HepG2 (cell line): ENCODE data around the gene TFF1. TPM values are rescaled to one million over a fixed set of nuclear protein-coding genes. Genes with fewer than 3 reads are reported as not detected.

Experiments used
- ATAC-seq: fragments of 200-7000 bp; cut with Tn5 transposase; 3 replicates; pipeline ENCODE4 v1.9.1; 2020; ENCODE audit warnings: mild to moderate bottlenecking, moderate library complexity
- BruUV-seq: library from RNA; stranded (reverse); fragments of 400-500 nt; replicated peaks from 2 replicates; lab custom pipeline; 2021; lab: Mats Ljungman, UMichigan
- CTCF ChIA-PET: fragments of 300-600 bp; formaldehyde crosslinking; extraction: SDS; loops from one replicate; lab custom pipeline; 2021; ENCODE audit warnings: low total read pairs, inconsistent platforms, low intra/inter-chr PET ratio; lab: Yijun Ruan, JAX
- POLR2A ChIA-PET: fragments of 350-600 bp; sonication (Branson Sonifier 250); formaldehyde crosslinking; loops from one replicate; lab custom pipeline; 2020; ENCODE audit warnings: antibody characterized with exemption, inconsistent platforms; lab: Yijun Ruan, JAX
- DNase-seq: peaks from one replicate; pipeline ENCODE4 v3.0.0-alpha.2; 2015; ENCODE audit warnings: low spot score
- FAIRE-seq: peaks from 3 replicates; lab custom pipeline; 2011; peaks lifted over from hg19 to GRCh38; lab: Jason Lieb, UNC
- H2AFZ ChIP-seq: one replicate; pipeline ENCODE4 v1.6.1; 2011; ENCODE audit warnings: low read length, inconsistent platforms
- H3K27ac ChIP-seq: fragments of 300-600 bp; 3 replicates; pipeline ENCODE4 v1.8.0; 2011; ENCODE audit warnings: mixed run types, mild to moderate bottlenecking, mixed read lengths, low read length, inconsistent platforms; ENCODE audit not compliant: insufficient read depth; ENCODE audit errors: extremely low read length
- H3K27me3 ChIP-seq, 2 experiments: fragments of 200-600 bp in 1 of 2; 2 replicates in 1 of 2; 3 replicates in 1 of 2; pipeline versions ENCODE4 v1.6.0 to v1.8.0; 2011; ENCODE audit warnings: low read length in 2 of 2, mild to moderate bottlenecking in 2 of 2, moderate library complexity in 2 of 2, inconsistent platforms in 1 of 2; ENCODE audit not compliant: insufficient read depth in 2 of 2, control insufficient read depth in 1 of 2
- H3K36me3 ChIP-seq, 2 experiments: fragments of 200-600 bp in 1 of 2; replicated peaks in 1 of 2; 2 replicates in 1 of 2; 3 replicates in 1 of 2; pipeline versions ENCODE4 v1.5.1 to v1.8.0; 2011; ENCODE audit warnings: low read length in 2 of 2, inconsistent platforms in 1 of 2; ENCODE audit not compliant: insufficient read depth in 2 of 2, control insufficient read depth in 1 of 2
- H3K4me1 ChIP-seq: 2 replicates; pipeline ENCODE4 v1.5.1; 2012; ENCODE audit warnings: low read length, inconsistent platforms; ENCODE audit not compliant: insufficient read depth
- H3K4me2 ChIP-seq: 2 replicates; pipeline ENCODE4 v1.6.0; 2011; ENCODE audit warnings: low read depth, low read length, inconsistent platforms
- H3K4me3 ChIP-seq, 3 experiments: fragments of 200-600 bp in 1 of 3; sonication (generic), shearing (Covaris generic) in 1 of 3; replicated peaks in 1 of 3; 2 replicates each; pipeline ENCODE4 v1.5.1; 2011 to 2016; ENCODE audit warnings: low read length in 3 of 3, inconsistent platforms in 2 of 3, low read depth in 2 of 3, mild to moderate bottlenecking in 2 of 3, control low read depth in 1 of 3, mixed read lengths in 1 of 3; ENCODE audit not compliant: insufficient read depth in 1 of 3
- H3K79me2 ChIP-seq: one replicate; pipeline ENCODE4 v1.6.1; 2011; ENCODE audit warnings: low read length, inconsistent platforms; ENCODE audit not compliant: insufficient read depth
- H3K9ac ChIP-seq: 2 replicates; pipeline ENCODE4 v1.6.0; 2011; ENCODE audit warnings: mild to moderate bottlenecking, low read depth, low read length, inconsistent platforms; ENCODE audit not compliant: insufficient read depth
- H3K9me3 ChIP-seq: 2 replicates; pipeline ENCODE4 v1.5.1; 2012; ENCODE audit warnings: mild to moderate bottlenecking, low read length
- H4K20me1 ChIP-seq: 2 replicates; pipeline ENCODE4 v1.6.0; 2011; ENCODE audit warnings: inconsistent platforms, mild to moderate bottlenecking, low read length, moderate library complexity; ENCODE audit not compliant: insufficient read depth
- GFI1 ChIP-seq: sonication (generic); formaldehyde crosslinking; IDR thresholded peaks from 2 replicates; pipeline ENCODE4 v1.5.0; 2020; ENCODE audit warnings: missing genetic modification reagents, mild to moderate bottlenecking, borderline replicate concordance
- KAT8 ChIP-seq: IDR thresholded peaks from 2 replicates; pipeline ENCODE4 v1.6.1; 2016; ENCODE audit warnings: missing genetic modification reagents, missing compliant biosample characterization
- MYPOP ChIP-seq: sonication (generic); formaldehyde crosslinking; IDR thresholded peaks from 2 replicates; pipeline ENCODE4 v1.8.1; 2023; ENCODE audit warnings: mild to moderate bottlenecking, moderate library complexity, missing genetic modification reagents
- TAF15 ChIP-seq: fragments of 200-400 bp; formaldehyde crosslinking; IDR thresholded peaks from one replicate; pipeline ENCODE4 v1.6.1; 2018; ENCODE audit warnings: mild to moderate bottlenecking, low read depth, low read length; ENCODE audit not compliant: poor library complexity, severe bottlenecking
- ZBTB34 ChIP-seq: sonication (generic); formaldehyde crosslinking; IDR thresholded peaks from 2 replicates; pipeline ENCODE4 v1.8.0; 2022; ENCODE audit warnings: mild to moderate bottlenecking, missing genetic modification reagents
- ZFP1 ChIP-seq: IDR thresholded peaks from 2 replicates; pipeline ENCODE4 v1.6.1; 2016
- WGBS: methylation state at CpG from one replicate; pipeline ENCODE4 v1.1.6; 2017; ENCODE audit warnings: low lambda C conversion rate; 5-methylcytosine and 5-hydroxymethylcytosine counted together
- in situ Hi-C: cut with HindIII; loops from 2 replicates; pipeline ENCODE4 v1.10.0; 2017; ENCODE audit warnings: low pct_unique_long_range_greater_than_20kb; ENCODE audit not compliant: extremely low pct_ligation_motif_present
- intact Hi-C: fragments of 100-400 bp; cut with micrococcal nuclease; formaldehyde crosslinking; loops from one replicate; pipeline ENCODE4 v1.10.0; 2022; ENCODE audit not compliant: unreplicated experiment
- polyA plus RNA-seq, 8 experiments: library from polyadenylated mRNA; depleted of rRNA in 3 of 8; stranded (reverse) in 7 of 8; unstranded in 1 of 8; fragments of >200 nt; fragmentation: Illumina TruSeq in 4 of 8; extraction: Trizol in 4 of 8; gene quantifications; 2 replicates each; pipeline versions ENCODE4 v1.2.1 to v1.2.3, GENCODE V29; 2011 to 2016; ENCODE audit warnings: low read depth in 4 of 8, missing spikeins in 1 of 8, mixed read lengths in 1 of 8; ENCODE audit not compliant: insufficient read depth in 1 of 8
- total RNA-seq, 5 experiments: library from RNA; depleted of rRNA; stranded (reverse); fragments of >200 nt; fragmentation: Illumina TruSeq; extraction: Trizol; gene quantifications; 2 replicates each; pipeline ENCODE4 v1.2.3, GENCODE V29; 2016; ENCODE audit warnings: low read depth in 1 of 5

Gene TFF1
- total and polyA plus RNA-seq, 2 of the 13 experiments (the other 11 are each of a cell fraction or from before 2014, with no cell fraction given) = 0.24 to 19.4 TPM

GRCh38 chr21:42387843-42388340 is 21.6 kb upstream of the TFF1 start:
- TF ChIP-seq ZBTB34 (CRISPR knock-in tag) (no peak), GFI1 (CRISPR knock-in tag) (no peak), ZFP1 (no peak), KAT8 (CRISPR knock-in tag) (no peak), TAF15 (no peak), MYPOP (CRISPR knock-in tag) (no peak)
- FAIRE-seq = no peak
- Histone ChIP-seq H3K4me1 (peaks cover 93% of the 10 kb centered on the region), H3K4me2 (peak overlapping the region; percentile 84; the same call in 1 of the 2 replicates), H3K27ac (no peak overlapping the region), H3K79me2 (no peaks in the 10 kb centered on the region), H3K36me3 (no peaks in the 10 kb centered on the region), H3K9ac (no peak overlapping the region), H3K9me3 (no peaks in the 10 kb centered on the region), H2AFZ (no peak overlapping the region), H3K4me3 (no peak overlapping the region), H3K27me3 (no peaks in the 10 kb centered on the region), H4K20me1 (no peaks in the 10 kb centered on the region)
- ATAC-seq = no peak
- ChIA-PET CTCF (no interaction called here), POLR2A (no interaction called here)
- no peak for DNase-seq
- WGBS = 92% methylated on average over 6 of the region's 6 CpGs
- BruUV-seq = no TSS peak
- intact Hi-C loops = no loop called here
- in situ Hi-C loops = no loop called here
